HG03520 (cell line): ENCODE data around the gene ELSPBP1.
"Not testable (repeated sequence)": the region's sequence is repeated elsewhere in the genome, so short reads cannot be mapped to it uniquely, and the experiment has no call there.

Experiments
- ATAC-seq: cut with Tn5 transposase; IDR thresholded peaks from one replicate; pipeline ENCODE4 v1.9.1; 2021; ENCODE audit warnings: mild to moderate bottlenecking, moderate library complexity; ENCODE audit not compliant: unreplicated experiment

ELSPBP1 gene

GRCh38 chr19:48041877-48042580 is 47.6 kb downstream of the ELSPBP1 start:
- ATAC-seq = no peak

- no peak for ATAC-seq
Observed at GRCh38 chr19:48043675-48044258, 49.3 kb downstream of the ELSPBP1 start, which contains the start of gene CABP5. Gene CABP5, minus strand, starts transcription at chr19:48044079. Its CDS starts 157 bp downstream, at chr19:48043922.

GRCh38 chr19:48044561-48044960 is 50.1 kb downstream of the ELSPBP1 start:
- no peak for ATAC-seq

- ATAC-seq = no peak
Observed at GRCh38 chr19:48051335-48052033, 57.1 kb downstream of the ELSPBP1 start.

- ATAC-seq = no peak
Observed at GRCh38 chr19:48053076-48053475, 58.6 kb downstream of the ELSPBP1 start.

- no peak for ATAC-seq
Observed at GRCh38 chr19:48053856-48054255, 59.4 kb downstream of the ELSPBP1 start.

- no peak for ATAC-seq
Observed at GRCh38 chr19:48059331-48059730, 64.9 kb downstream of the ELSPBP1 start.

GRCh38 chr19:48060381-48060780 is 65.9 kb downstream of the ELSPBP1 start:
- ATAC-seq = no peak

- ATAC-seq = no peak
Observed at GRCh38 chr19:48061401-48062344, 67.2 kb downstream of the ELSPBP1 start.

- ATAC-seq = no peak
Observed at GRCh38 chr19:48064509-48064908, 70.1 kb downstream of the ELSPBP1 start.

- ATAC-seq = no peak
Observed at GRCh38 chr19:48069435-48069834, 75.0 kb downstream of the ELSPBP1 start.

- not testable (repeated sequence) for ATAC-seq
Observed at GRCh38 chr19:48070177-48070769, 75.8 kb downstream of the ELSPBP1 start.
